AG08395 (cell line): ENCODE data around the gene FOXO1.

Source experiments
- DNase-seq: peaks from one replicate; pipeline ENCODE4 v3.0.0; 2012; ENCODE audit warnings: mixed read lengths, low spot score

The FOXO1 gene

DNA sequence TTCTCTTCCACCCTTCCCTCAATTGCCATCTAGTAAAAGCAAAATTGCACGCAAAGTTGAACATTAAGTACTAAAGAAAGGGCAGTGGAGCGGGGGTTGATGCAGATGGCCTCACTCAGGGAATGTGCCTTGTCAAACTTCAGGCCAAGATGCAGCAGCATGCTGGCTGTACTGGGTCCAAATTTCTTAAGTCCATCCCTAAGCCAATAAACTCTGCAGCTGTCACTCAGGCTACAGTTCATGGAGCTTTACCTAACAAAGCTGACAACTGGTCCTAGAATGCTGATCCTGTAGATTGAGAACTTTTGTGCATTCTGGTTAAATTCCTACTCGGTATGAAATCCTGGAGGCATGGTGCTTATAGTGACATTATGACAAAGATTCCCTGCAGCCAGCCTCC lies 88.4 kb downstream of the FOXO1 start:
- no peak for DNase-seq

DNA sequence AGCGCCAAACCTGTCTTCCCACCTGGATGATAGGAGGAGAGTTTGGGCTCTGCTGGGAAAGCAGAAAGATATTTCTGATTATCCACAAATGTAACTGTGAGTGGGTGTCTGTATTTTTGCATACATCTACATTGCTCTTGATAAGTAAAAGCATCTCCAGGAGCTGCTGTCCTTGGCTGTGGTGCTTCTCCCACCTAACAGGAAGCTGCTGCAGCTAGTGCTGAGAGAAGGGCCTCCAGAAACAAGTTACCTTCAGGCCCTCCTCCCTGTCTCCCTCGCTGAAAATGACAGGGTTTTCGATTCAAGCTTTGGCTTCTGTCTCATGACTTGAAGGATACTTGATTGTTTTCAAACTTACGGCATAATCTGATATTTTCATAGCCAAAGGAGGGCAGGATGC lies 90.1 kb downstream of the FOXO1 start:
- DNase-seq = no peak

DNA sequence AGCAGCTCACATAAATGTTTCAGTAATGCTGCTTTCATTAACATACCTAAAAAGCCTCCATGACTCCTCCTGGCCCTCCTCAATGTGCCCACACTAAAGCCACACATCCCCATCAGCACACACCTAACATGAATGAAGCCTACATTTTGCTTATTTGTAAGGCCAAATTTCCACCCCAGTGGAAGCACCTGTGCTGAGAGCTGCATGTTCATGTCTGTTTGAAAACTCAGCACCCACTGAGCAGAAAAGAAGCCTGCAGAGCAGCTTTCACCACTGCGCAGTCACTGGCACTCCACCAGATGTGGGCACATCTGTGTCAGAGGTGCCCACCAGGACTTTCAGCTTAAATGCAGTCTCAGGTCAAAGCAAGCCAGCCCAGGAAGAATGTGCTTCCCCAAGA lies 93.5 kb downstream of the FOXO1 start:
- DNase-seq = no peak

DNA sequence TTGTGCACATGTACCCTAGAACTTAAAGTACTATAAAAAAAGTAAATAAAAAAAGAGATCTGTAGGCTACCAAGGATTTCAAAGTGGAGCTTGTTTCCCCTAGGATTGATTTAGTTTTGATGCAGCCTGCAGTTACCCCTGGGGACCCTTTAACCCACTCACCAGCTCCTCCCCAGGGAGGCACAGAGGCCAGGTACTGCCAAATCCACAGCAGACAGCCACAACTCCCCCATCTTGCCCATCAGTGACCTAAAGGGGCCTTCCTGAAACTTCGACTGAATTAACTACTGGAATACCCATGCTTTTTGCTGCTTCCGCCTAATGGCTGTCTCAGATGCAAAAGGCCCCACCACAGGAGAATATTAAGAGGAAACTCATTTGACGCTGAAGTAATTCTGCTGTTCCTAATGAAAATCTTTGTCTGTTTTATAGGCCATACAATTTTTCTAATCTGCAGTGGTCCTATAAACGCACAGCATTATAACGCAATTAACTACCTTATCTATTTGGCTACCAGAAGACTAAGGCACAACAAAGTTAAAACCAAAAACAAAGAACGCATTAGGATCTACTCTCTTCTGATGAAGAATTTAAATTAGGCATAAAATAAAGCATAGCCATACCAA lies 95.0 kb downstream of the FOXO1 start:
- DNase-seq = no peak

DNA sequence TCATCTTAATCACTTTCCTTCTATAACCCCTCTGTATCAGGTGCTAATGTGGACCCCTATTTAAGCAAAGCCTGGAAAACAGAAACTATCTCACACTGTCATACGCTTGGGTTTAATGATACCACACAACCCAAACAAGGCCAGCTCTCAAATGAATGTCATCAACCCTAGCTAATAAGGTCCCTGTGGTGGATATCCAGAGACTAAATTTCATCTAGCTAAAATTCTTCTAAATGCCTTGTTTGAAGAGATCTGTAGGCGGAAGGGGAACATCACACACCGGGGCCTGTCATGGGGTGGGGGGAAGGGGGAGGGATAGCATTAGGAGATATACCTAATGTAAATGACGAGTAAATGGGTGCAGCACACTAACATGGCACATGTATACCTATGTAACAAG lies 95.5 kb downstream of the FOXO1 start:
- DNase-seq = no peak

DNA sequence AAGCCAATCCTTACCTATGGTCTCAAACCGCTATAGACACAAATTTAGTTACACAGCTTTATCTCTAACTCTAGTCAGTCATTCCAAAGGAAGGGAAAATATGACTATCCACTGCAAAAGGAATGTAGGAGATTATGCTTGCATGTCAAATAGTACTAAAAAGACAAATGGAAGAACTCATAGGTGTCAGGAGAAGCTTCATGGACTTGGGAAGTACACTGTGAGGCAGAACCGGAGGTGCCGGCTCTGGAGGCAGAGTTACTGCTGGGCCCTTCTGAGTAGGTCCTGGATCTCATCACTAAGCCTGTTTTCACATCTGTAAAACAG lies 97.5 kb downstream of the FOXO1 start:
- DNase-seq = peak; percentile 9

DNA sequence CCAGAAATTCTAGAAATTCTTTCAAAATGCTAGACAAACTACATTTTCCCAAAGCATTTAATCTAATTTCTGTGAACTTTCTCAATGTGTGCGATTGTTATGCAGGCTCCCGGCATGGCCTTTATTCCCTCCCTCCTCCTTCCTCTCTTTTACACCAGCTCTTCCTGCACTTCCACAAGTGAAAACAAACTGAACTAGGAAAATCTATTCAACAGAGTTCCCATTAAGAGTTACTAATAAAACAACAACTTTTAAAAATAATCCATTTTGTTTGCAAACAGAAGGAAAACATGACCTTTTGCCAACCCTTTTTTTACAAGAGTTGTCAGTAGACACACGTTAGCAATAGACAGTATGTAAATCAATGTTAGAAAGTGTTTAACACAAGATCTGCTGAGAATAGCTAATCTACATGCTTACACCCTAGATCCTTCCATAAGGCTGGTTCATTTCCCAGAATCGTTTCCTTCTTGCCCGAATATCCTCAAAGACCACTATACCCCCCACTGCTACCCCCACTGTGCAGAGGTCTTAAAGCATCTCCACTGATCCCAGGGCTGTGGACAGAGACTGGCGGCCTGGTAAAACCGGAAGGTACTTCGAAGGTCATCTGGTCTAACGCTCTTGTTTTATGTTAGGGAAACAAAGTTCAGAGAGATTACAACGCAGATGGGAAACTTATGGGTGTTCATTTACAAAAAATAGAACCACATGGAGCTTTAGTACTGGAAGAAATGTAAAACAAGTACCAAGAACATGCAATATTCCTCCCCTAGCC lies 98.0 kb downstream of the FOXO1 start:
- no peak for DNase-seq

DNA sequence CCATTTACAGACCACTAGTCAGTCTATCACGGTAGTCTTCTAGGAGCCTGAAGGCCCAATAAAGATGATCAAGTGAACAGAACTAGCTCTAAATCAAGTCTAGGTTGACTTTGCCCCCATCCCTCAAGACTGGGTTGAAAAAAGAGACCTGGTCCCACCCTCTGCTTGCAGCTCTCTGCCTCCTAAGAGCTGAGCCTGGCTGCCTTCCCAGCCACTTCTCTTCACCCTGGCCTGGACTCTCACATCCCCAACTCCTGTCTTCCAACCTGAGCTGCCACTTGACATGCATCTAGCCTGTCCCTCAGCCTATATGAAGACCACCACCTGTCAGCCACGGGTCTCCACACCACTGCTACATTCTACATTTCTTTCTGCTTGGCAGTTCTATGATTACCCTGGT lies 99.6 kb downstream of the FOXO1 start:
- no peak for DNase-seq

DNA sequence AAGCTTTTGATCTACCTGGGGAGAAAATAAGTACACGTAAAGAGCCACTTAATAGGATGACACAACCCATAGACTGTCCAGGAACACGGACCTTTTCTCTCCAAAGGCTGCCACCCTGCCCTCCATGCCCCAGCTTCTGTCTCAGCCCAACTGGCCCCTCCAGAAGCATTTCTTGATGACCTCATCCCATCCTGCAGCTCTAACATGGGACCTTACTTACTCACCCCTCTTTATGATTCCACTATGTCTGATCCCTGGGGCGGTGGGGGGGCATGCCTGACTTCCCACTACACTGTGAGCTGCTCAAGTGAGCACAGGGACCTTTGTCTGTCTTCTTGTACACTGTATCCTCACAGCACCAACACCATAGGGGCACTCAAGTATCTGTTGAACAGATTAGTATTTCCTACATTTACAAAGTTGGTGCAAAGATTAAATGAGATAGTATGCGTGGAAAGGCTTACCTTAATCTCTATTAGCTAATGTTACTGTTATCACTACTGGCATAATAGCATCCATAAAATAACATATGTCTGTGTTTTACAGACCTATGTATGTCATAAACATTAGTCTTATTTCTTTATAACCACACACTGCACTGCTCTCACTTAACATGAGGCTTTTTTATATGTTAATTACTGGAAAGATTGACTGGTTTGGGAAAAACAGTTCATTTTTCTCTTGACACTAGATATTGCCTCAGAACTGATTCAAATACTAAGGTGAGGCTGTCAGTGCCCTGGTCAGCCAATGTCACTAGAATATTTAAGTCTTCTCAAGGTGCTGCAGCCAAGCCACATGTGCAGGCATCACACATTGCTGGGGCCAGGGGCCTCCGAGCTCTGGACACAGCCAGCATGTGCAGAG lies 100.9 kb downstream of the FOXO1 start:
- DNase-seq = no peak

DNA sequence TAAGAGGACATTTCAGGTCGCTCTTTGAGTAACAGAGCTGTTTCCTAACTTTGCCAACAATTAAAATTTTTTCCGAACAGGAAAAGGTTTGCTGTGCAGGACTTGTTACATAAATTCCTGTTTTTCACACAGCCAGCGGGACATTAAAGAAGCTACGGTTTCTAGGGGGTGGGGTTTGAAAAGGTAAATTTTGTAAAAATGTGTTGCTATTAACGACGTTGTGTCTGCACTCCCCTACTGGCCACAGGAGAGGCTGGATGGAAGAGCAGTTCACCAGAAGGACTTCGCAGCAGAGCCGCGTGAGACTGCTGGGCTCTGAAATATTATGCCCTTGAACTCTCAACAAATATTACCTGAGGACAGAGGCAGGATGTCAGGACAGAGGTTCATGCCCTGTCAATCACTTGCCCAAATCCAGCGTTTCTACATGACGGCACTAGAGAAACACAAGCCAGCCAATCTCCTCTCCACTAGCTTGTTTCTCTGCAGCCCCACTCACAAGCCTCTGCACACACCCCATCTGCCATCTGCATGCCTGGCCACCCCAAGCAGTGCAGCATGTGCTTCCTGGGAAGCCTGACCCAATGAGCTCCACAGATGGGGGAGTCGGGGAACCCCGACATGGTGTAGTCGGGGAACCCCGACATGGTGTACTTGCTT lies 102.0 kb downstream of the FOXO1 start:
- no peak for DNase-seq

DNA sequence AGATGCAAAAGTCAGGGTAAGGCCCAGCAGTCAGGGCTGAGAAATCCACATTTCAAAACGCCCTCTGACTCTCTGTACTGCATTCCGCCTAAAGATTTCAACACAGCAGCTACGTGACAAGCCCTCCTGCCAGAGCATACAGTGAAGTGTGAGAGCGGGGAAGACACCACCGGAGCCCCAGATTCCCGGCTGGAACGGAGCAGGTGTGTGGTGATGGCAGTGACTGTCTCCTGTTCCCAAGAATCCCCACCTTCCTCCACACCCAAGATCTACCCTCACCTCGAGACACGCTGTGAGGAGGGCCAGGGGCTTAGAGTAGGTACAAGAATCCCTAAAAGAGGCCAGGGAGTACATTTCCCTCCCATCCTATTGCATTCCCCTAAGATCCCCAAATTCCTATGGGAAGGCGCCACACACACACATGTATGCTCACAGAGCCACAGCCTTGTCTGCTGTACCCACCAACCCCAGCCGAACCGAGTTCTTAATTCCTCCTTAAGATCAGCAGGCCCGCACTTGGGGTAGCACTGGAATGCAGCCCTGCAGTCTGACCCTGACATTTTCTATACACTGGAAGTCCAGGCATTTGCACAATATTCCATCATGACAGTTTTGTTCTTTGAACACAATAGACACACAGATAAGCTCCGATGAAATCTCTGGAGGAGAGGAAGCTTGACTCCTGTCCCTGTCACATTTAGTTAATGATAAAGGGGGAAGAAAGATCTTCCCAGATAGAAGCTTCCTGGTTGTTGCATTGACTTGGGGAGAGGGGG lies 102.9 kb downstream of the FOXO1 start:
- DNase-seq = no peak

DNA sequence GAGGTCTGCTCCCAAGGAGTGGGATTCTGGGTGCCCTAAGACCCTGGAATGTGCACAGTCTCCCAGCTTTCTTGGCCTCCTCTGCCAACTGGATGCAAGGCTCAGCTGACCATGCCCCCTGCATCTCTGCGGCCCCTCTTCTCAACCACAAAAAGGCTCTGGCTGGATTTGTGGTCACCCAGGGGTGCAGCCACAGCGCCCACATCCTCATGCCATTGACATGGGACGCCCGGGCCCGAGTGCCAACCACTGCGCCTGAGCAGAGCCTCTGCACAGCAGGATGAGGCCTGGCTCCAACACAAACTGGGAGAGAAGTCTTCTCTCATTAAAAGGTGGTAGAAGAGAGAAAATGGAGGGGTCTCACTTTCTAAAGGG lies 103.5 kb downstream of the FOXO1 start:
- no peak for DNase-seq

DNA sequence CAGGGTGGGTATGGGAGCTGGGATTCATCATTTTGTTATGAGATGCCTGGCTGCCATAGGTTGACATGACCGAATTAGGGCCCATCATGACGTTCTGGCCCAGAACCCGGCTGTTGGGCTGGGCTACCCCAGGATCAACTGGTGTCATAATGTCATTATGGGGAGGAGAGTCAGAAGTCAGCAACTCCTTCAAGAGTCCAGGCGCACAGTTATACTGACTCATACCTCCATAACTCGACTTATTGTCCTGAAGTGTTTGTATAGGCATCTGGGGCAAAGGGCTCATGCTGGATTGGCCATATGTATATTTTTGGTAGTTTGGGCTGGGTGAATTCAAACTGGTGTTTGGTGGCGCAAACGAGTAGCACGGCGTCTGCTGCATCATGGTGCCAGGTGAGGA lies 106.5 kb downstream of the FOXO1 start:
- no peak for DNase-seq

DNA sequence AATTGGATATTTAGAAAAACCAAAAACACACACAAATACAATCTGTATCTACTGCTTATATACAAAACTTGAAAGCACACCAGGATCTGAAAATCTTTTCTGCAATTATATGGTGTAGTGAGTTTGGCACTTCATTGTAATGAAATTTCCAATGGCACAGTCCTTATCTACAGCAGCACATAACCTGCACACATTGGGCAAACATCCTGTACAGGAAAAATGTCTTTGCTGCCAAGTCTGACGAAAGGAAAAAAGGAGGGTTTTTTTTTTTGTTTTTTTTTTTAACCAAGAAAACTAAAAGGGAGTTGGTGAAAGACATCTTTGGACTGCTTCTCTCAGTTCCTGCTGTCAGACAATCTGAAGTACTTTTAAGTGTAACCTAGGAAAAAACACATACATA lies 107.8 kb downstream of the FOXO1 start:
- DNase-seq = no peak

DNA sequence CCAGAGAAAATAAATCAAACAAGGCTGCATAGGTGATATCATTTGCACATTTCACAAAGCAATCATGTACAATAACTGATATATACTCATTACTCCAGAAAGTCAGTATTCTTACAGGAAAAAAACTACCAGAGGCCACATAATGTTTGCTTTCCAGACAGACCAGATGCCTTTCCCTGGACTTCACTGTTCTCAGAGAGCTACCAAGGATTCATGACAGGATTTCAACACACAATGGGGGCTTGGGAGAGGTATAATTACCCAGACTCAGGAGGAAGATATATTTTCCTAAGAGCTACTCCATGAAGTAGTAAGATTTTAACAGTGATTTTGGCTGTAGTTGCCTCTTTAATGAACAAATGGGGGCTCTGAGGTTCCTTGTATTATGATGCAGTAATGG lies 110.0 kb downstream of the FOXO1 start:
- DNase-seq = no peak

DNA sequence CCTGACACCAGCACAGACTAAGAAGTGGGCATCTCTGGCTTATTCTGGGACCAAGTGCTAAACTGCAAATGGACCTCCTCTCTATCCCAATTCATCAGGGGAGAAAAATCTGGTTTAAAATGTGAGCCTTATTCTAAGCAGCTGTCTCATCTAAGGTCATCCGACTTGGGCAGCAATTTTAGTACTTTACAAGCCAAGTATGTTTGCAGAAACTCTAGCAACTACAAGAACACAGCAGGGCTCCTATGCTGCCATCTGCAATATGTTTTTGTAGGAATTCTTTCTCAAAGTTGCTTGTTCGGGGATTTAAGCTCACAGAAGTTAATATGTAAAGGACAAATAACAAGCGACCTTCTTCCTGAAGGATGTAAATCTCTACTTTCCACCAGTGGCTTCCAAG lies 113.1 kb downstream of the FOXO1 start:
- DNase-seq = no peak

DNA sequence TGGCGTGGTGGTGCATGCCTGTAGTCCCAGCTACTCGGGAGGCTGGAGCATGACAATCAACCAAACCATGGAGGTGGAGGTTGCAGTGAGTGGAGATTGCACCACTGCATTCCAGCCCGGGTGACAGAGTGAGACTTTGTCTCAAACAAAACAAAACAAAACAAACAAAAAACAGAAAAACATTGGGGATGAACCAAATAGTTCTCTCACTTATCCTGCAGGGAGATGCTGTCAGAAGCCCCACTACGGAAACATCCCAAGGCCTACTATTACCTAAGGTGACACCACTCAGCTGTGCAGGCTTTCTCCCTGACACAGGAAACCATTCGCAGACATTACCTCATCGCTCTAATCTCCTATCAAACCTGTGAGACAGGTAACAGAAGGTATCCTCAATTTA lies 113.5 kb downstream of the FOXO1 start:
- no peak for DNase-seq

DNA sequence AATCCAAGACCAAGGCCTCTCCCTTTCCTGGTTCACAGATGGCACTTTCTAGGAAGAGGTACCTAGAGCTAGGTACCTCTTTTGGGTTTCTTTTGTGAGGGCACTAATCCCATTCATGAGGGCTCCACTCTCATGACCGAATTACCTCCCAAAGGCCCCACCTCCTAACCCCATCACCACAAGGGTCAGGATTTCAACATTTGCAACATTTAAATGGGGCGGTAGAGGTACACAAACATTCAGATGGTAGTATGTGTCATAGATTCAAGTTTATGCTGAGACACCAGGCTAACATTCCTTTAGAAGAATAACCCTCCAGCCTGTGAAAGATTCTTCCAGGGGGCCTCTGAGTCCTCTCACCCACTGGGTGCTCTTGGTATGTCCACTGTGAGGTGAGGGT lies 116.3 kb downstream of the FOXO1 start:
- DNase-seq = no peak

DNA sequence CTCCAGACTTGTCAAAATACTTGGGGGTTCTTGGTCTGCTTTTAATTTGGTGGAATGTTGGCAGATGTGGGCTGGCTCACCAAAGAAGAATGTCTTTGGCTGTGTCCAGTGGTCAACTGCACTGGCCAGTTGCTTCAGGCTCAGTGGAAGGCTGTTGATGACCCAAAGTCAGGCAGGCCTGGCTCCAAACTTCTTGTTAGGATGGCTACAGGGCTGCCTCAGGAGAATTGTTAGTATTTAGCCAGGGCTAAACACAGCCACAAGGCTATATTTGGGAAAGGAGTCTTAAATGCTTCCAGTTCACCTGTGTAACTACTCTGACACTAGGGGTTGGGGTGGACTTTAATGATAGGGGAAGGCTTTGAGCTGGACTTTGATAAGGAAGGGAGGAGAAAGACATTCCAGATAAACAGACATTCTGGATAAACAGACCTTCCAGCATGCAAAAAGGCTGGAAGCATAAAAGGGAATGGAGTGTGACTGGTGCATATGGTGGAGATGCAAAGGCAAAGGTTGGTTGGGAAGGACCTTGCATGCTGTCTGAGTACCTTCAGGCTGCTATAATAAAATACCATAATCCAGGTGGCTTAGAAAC lies 116.8 kb downstream of the FOXO1 start:
- peak; percentile 77 for DNase-seq

DNA sequence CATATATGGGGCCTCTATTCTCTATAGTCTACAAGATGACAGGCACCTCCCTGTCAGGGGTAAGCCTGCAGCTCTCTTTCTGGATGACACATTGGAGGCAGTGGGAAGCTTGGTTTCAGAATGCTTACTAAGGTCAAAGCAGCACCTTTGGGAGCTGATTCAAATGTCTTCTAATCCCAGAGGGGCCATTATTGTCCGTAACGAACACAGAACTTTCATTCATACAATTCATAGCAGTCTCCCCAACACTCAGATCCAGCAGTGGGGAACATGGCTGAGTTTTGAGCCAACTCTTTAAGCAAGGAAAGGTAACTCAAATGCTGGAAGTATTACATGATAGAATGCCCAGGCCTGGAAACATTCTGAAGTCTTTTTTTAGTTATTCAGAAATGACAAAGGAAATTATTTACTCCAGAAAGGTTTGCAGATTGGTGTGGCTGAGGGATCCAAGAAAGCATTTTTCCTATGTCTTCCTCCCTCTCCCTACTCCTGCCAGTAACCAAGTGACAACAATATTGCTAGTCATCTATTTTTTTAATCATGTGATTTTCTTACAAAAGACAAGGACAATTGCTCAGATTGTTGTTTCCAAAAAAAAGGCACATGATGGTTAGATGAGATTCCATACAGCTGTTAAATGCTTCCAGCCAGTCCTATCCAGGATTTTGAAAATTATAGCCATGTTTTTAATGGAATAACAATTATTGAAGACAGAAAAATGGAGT lies 118.7 kb downstream of the FOXO1 start:
- no peak for DNase-seq

DNA sequence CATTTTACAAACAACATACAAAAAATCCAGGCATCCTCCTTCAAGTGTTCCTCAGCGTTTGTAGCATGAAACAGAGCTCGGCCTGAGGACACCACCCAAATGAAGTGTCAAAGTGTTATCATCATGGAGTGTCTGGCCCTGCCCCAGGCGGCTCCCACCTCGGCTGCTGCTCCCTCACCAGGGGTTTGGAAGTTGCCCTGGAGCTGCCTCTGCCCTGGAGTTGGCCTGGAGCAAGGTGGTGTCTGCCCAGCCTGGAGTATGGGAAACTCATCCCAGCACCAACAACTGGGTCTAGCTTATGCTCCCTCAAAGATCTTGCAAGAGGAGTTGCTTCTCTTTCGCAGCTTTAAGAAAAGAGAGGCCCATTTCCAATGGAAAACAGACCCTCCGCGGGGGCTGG lies 120.4 kb downstream of the FOXO1 start:
- no peak for DNase-seq
